ENCODE data around the gene MAPK1.

DNA sequence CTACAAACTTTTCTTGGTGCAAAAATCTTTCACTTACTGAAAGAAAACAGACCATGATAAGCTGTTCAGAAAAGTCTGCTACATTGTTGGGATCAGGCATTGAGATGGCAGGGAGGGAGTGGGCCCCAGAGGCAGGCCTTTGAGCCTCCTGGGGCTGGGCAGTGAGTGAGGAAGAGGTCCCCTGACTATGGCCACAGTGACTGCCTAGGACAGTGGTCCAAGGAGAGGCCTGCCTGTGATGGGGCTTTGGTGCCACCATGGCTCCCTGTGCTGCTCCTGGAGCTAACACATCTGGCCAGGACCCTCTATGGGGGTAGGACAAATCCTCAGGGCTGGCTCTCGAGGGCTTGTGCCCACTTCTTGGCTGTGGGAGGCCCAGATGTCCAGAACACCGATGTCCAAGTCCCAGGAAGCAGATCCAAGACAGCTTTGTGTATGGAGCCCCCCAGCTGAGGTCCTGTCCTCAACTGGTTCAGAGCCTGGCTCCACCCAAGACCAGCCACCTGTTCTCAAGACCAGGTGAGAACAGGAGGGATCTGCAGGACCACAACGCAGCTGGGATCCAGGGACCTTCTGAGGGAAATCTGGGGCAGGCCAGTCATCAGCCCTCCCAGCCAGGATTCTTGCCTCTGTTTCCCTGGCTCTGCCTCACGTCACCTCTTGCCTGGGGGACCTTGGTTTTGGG, 48.3 kb upstream of the MAPK1 start:
- TF ChIP-seq EP300 (IDR thresholded peaks at IDR 0.05) (no peak), POLR2A (IDR thresholded peaks at IDR 0.05) (no peak), POLR2AphosphoS5 (IDR thresholded peaks at IDR 0.05) (no peak)

Measured in upper lobe of left lung (tissue), 4 donors.